22Rv1 (cell line): Measurements from ENCODE around the gene MLX.

ENCODE experiments used
- H3K27ac ChIP-seq: fragments of 450-650 bp; 2 replicates; pipeline ENCODE4 v1.5.1; 2017
- ZFX ChIP-seq: fragments of 450-650 bp; IDR thresholded peaks from 2 replicates; pipeline ENCODE4 v1.6.1; 2017; ENCODE audit warnings: antibody characterized with exemption, borderline replicate concordance
- TF ChIP-seq, protein P1 (sequence below): fragments of 450-650 bp; IDR thresholded peaks from 2 replicates; pipeline ENCODE4 v1.5.1; 2017; ENCODE audit warnings: mild to moderate bottlenecking

The MLX gene

GRCh38 chr17:42547001-42547461, 19.9 kb upstream of the MLX start:
- no peak overlapping the region for H3K27ac ChIP-seq
- no peak for TF ChIP-seq ZFX
- TF ChIP-seq, protein P1, sequence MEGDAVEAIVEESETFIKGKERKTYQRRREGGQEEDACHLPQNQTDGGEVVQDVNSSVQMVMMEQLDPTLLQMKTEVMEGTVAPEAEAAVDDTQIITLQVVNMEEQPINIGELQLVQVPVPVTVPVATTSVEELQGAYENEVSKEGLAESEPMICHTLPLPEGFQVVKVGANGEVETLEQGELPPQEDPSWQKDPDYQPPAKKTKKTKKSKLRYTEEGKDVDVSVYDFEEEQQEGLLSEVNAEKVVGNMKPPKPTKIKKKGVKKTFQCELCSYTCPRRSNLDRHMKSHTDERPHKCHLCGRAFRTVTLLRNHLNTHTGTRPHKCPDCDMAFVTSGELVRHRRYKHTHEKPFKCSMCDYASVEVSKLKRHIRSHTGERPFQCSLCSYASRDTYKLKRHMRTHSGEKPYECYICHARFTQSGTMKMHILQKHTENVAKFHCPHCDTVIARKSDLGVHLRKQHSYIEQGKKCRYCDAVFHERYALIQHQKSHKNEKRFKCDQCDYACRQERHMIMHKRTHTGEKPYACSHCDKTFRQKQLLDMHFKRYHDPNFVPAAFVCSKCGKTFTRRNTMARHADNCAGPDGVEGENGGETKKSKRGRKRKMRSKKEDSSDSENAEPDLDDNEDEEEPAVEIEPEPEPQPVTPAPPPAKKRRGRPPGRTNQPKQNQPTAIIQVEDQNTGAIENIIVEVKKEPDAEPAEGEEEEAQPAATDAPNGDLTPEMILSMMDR = no peak

DNA sequence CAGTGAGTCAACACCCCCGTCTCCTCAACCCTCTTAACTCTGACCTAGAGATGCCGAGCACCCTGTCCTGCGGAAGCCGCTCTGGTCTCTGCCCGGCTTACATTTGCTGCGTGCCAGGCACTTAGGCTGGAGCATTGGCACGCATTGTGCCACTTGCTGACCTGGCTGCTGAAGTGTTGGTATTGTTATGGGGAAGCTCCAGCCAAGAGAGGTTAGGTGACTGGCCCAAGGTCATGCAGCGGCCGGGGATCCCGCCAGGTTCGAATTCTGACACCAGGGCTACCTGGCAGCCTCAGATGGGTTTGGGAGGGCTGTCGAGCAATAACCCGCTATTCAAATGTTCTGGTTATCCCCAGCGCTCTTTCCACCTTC, 19.2 kb upstream of the MLX start:
- no peak for TF ChIP-seq ZFX
- TF ChIP-seq, protein P1 = no peak
- H3K27ac ChIP-seq = no peak overlapping the region

DNA sequence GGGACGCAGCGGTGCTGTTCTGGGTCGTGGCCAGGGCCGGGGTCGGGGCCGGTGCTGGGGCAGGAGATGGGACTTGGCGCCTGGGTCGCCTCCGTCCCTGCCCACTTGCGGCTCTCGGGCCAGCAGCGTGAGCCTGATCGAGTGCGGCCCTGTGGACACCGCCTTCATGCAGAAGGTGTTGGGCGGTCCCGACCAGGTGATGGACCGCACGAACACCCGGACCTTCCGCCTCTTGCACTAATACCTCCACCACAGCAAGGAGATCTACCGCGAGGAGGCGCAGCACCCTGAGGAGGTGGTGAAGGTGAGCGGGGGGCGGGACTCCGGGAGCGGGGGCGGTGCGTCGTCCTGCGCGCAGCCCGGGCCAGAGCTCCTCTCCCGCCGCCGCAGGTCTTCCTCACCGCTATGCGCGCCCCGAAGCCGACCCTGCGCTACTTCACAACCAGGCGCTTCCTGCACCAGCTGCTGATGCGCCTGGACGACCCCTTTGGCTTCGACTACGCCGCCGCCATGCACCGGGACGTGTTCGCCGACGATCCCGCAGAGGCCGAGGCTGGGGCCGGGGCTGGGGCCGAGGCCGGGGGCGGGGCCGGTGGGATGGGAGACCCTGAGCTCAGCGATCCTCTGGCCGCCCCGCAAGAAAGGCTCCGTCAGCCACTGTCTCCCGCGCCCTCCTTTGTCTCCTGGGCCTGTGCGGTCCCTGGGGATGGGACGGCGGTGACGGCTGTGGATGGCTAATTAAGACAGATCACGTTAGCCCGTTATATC, 18.6 kb upstream of the MLX start:
- H3K27ac ChIP-seq = no peak overlapping the region
- no peak for TF ChIP-seq ZFX
- TF ChIP-seq, protein P1 = peak; percentile 91

GRCh38 chr17:42548993-42549755, 17.7 kb upstream of the MLX start:
- no peak overlapping the region for H3K27ac ChIP-seq
- no peak for TF ChIP-seq ZFX
- TF ChIP-seq, protein P1 = no peak

DNA sequence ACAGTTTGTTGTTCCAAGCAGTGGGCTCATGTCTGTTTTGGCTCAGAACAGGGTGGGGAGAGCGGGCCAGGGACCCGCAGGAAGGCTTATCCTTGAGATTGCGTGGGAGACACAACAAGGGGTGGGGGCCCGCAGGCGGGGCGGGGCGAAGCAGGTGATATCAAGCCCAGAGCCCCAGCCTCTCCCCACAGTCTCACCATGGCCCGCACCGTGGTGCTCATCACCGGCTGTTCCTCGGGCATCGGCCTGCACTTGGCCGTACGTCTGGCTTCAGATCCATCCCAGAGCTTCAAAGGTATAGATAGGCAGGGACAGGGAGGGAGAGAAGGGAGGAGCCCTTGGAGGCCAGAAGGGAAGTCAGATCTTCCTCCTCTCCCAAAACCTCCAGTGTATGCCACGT, 14.2 kb upstream of the MLX start, which contains the start of gene HSD17B1:
TSS of gene HSD17B1 (plus strand) at position 188 of the 400 bp plus-strand sequence. CDS start at position 199, 11 bp downstream.
- peak within 1 kb of the TSS; percentile 84 for H3K27ac ChIP-seq

DNA sequence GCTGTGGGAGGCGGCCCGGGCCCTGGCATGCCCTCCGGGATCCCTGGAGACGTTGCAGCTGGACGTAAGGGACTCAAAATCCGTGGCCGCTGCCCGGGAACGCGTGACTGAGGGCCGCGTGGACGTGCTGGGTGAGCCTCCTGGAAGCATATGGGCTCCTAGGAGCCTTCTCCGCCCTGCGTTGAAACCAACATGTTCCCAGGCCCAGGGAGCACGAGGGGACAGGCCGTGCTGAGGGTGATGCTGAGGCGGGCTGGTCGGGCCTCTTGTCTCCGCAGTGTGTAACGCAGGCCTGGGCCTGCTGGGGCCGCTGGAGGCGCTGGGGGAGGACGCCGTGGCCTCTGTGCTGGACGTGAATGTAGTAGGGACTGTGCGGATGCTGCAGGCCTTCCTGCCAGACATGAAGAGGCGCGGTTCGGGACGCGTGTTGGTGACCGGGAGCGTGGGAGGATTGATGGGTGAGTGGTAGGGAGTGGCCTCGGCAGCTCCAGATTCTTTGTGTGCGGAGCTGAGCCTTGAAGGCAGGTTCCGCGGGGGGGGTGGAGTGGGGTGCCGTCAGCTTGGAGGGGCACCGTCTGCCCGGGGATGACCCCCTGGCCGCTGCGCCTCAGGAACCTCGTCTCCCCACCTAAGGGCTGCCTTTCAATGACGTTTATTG, 13.6 kb upstream of the MLX start:
- peak overlapping the region; percentile 84 for H3K27ac ChIP-seq
- TF ChIP-seq ZFX = no peak
- TF ChIP-seq, protein P1 = no peak

GRCh38 chr17:42553866-42554249, 13.0 kb upstream of the MLX start:
- peak overlapping the region; percentile 84 for H3K27ac ChIP-seq
- no peak for TF ChIP-seq ZFX
- TF ChIP-seq, protein P1 = peak; percentile 29; the same call in 1 of the 2 replicates
